Effector memory CD8-positive, alpha-beta T cell (primary cell): ENCODE results near the gene VSNL1.

Experiments
- ATAC-seq: fragments of 150-1000 bp; cut with Tn5 transposase; replicated peaks from 2 replicates; pipeline ENCODE4 v1.10.0; 2021; ENCODE audit warnings: mild to moderate bottlenecking, moderate library complexity
- DNase-seq, 3 experiments: peaks; one replicate each; pipeline ENCODE4 v3.0.0; 2021
- H3K27ac Mint-ChIP-seq, 2 donors: one replicate each; pipeline ENCODE4 v1.8.0; 2022; ENCODE audit warnings: mild to moderate bottlenecking in 2 of 2, mixed read lengths in 2 of 2, moderate library complexity in 2 of 2
- H3K27me3 Mint-ChIP-seq, 2 donors: one replicate each; pipeline ENCODE4 v1.8.0; 2022; ENCODE audit warnings: mixed read lengths in 2 of 2
- H3K36me3 Mint-ChIP-seq: one replicate; pipeline ENCODE4 v1.8.0; 2022; ENCODE audit warnings: mild to moderate bottlenecking, moderate library complexity, mixed read lengths; ENCODE audit not compliant: insufficient read depth
- H3K4me1 Mint-ChIP-seq, 2 donors: one replicate each; pipeline ENCODE4 v1.8.0; 2022; ENCODE audit warnings: low read depth in 2 of 2, mixed read lengths in 2 of 2
- H3K4me3 Mint-ChIP-seq, 2 donors: one replicate each; pipeline ENCODE4 v1.8.0; 2022; ENCODE audit warnings: mild to moderate bottlenecking in 2 of 2, mixed read lengths in 2 of 2, moderate library complexity in 2 of 2
- H3K9me3 Mint-ChIP-seq, 2 donors: one replicate each; pipeline ENCODE4 v1.8.0; 2022; ENCODE audit warnings: mixed read lengths in 2 of 2

Gene VSNL1

DNA sequence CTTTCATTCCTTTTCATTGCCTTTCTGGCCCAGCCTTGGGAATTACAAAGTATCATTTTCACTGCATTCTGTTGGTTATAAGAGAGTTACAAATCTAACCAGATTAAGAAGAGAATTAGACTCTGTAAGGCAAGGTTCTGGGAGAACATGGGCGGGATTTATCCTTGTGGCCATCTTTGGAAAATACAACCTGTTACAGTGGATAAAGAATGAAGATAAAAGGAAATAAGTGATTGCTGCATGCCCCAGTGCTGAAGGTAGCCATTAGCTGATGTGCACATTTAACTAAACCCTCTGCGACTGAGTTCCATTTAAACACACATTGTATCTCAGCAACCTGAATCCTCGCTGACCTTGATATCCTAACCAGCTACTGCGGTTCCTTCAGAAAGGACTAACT lies 119.7 kb downstream of the VSNL1 start:
- H3K9me3 Mint-ChIP-seq, result no peaks in the 10 kb centered on the region
- no peaks in the 10 kb centered on the region for H3K27me3 Mint-ChIP-seq
- no peaks in the 10 kb centered on the region for H3K4me1 Mint-ChIP-seq
- peaks cover 18% of the 10 kb centered on the region for H3K36me3 Mint-ChIP-seq
- DNase-seq (no peak), ATAC-seq (no peak)
- no peak overlapping the region for H3K4me3 Mint-ChIP-seq
- no peak overlapping the region for H3K27ac Mint-ChIP-seq

GRCh38 chr2:17661460-17661859 lies 121.0 kb downstream of the VSNL1 start:
- no peak overlapping the region for H3K4me3 Mint-ChIP-seq
- DNase-seq (no peak), ATAC-seq (no peak)
- H3K27me3 Mint-ChIP-seq, result no peaks in the 10 kb centered on the region
- no peak overlapping the region for H3K27ac Mint-ChIP-seq
- peaks cover 24% of the 10 kb centered on the region for H3K36me3 Mint-ChIP-seq
- H3K9me3 Mint-ChIP-seq, result no peaks in the 10 kb centered on the region
- no peaks in the 10 kb centered on the region for H3K4me1 Mint-ChIP-seq

GRCh38 chr2:17662723-17663122 lies 122.2 kb downstream of the VSNL1 start:
- Mint-ChIP-seq H3K27ac (no peak overlapping the region), H3K9me3 (no peaks in the 10 kb centered on the region), H3K36me3 (peaks cover 28% of the 10 kb centered on the region), H3K27me3 (no peaks in the 10 kb centered on the region), H3K4me1 (no peaks in the 10 kb centered on the region), H3K4me3 (no peak overlapping the region)
- DNase-seq (no peak), ATAC-seq (no peak)

- Mint-ChIP-seq H3K9me3 (no peaks in the 10 kb centered on the region), H3K4me3 (no peak overlapping the region), H3K36me3 (peaks cover 28% of the 10 kb centered on the region), H3K27ac (no peak overlapping the region), H3K27me3 (no peaks in the 10 kb centered on the region), H3K4me1 (no peaks in the 10 kb centered on the region)
- no peak for DNase-seq
- ATAC-seq, result no peak
Observed at GRCh38 chr2:17664534-17664933, 124.0 kb downstream of the VSNL1 start.

- Mint-ChIP-seq H3K27me3 (no peaks in the 10 kb centered on the region), H3K9me3 (no peaks in the 10 kb centered on the region), H3K4me3 (no peak overlapping the region), H3K4me1 (no peaks in the 10 kb centered on the region), H3K36me3 (peaks cover 29% of the 10 kb centered on the region), H3K27ac (no peak overlapping the region)
- no peak for DNase-seq
- ATAC-seq, result no peak
Observed at GRCh38 chr2:17667898-17668297, 127.4 kb downstream of the VSNL1 start.

- no peak for DNase-seq
- H3K36me3 Mint-ChIP-seq, result peaks cover 8% of the 10 kb centered on the region
- no peaks in the 10 kb centered on the region for H3K4me1 Mint-ChIP-seq
- no peaks in the 10 kb centered on the region for H3K9me3 Mint-ChIP-seq
- H3K27ac Mint-ChIP-seq, result peak overlapping the region in 1 of 2 donors; percentile 79
- no peak overlapping the region for H3K4me3 Mint-ChIP-seq
- ATAC-seq, result no peak
- no peaks in the 10 kb centered on the region for H3K27me3 Mint-ChIP-seq
Observed at GRCh38 chr2:17672583-17673317, 132.3 kb downstream of the VSNL1 start.

- Mint-ChIP-seq H3K4me3 (no peak overlapping the region), H3K9me3 (no peaks in the 10 kb centered on the region)
Observed at GRCh38 chr2:17674817-17675216, 134.3 kb downstream of the VSNL1 start.

GRCh38 chr2:17680119-17680518 lies 139.6 kb downstream of the VSNL1 start:
- H3K4me3 Mint-ChIP-seq, result no peak overlapping the region
- no peaks in the 10 kb centered on the region for H3K27me3 Mint-ChIP-seq
- H3K27ac Mint-ChIP-seq, result no peak overlapping the region
- H3K36me3 Mint-ChIP-seq, result peaks cover 22% of the 10 kb centered on the region
- H3K9me3 Mint-ChIP-seq, result no peaks in the 10 kb centered on the region
- DNase-seq (no peak), ATAC-seq (no peak)
- H3K4me1 Mint-ChIP-seq, result no peaks in the 10 kb centered on the region

More at GRCh38 chr2:17674817-17675216, 134.3 kb downstream of the VSNL1 start:
- DNase-seq (no peak), ATAC-seq (no peak)
- peaks cover 14% of the 10 kb centered on the region for H3K36me3 Mint-ChIP-seq
- no peaks in the 10 kb centered on the region for H3K4me1 Mint-ChIP-seq
- no peaks in the 10 kb centered on the region for H3K27me3 Mint-ChIP-seq
- peak overlapping the region in 1 of 2 donors; percentile 16 for H3K27ac Mint-ChIP-seq

GRCh38 chr2:17682098-17682857 lies 141.8 kb downstream of the VSNL1 start:
- H3K4me3 Mint-ChIP-seq, result no peak overlapping the region
- no peaks in the 10 kb centered on the region for H3K27me3 Mint-ChIP-seq
- H3K36me3 Mint-ChIP-seq, result peaks cover 34% of the 10 kb centered on the region
- no peak overlapping the region for H3K27ac Mint-ChIP-seq
- no peaks in the 10 kb centered on the region for H3K4me1 Mint-ChIP-seq
- DNase-seq, result no peak
- no peaks in the 10 kb centered on the region for H3K9me3 Mint-ChIP-seq
- no peak for ATAC-seq

DNA sequence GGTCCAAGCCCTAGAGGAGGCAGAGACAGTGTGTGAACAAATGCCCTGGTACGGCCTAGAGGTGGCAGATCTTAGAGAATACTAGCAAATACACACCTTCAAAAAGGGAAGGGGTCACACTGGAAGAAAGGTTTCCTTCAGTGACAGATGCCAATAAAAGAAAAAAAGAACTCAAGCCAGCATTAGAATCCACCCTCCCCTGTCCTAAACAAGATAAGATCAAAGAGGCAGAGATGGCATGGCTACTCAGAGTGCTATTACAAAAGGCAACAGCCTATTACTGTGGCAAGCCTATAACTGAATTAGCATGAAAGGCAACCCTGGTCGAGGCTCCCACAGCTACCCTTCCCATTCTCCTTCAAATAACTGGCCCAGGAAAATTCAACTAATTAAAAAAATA lies 143.5 kb downstream of the VSNL1 start:
- Mint-ChIP-seq H3K9me3 (no peaks in the 10 kb centered on the region), H3K36me3 (peaks cover 38% of the 10 kb centered on the region), H3K27me3 (no peaks in the 10 kb centered on the region), H3K4me1 (no peaks in the 10 kb centered on the region), H3K27ac (no peak overlapping the region), H3K4me3 (no peak overlapping the region)
- DNase-seq, result no peak
- ATAC-seq, result no peak

GRCh38 chr2:17688600-17688999 lies 148.1 kb downstream of the VSNL1 start:
- Mint-ChIP-seq H3K9me3 (no peaks in the 10 kb centered on the region), H3K27me3 (no peaks in the 10 kb centered on the region), H3K36me3 (peaks cover 45% of the 10 kb centered on the region)

GRCh38 chr2:17689010-17689409 lies 148.5 kb downstream of the VSNL1 start:
- H3K4me3 Mint-ChIP-seq, result no peak overlapping the region
- H3K36me3 Mint-ChIP-seq, result peaks cover 45% of the 10 kb centered on the region

More at GRCh38 chr2:17688600-17688999, 148.1 kb downstream of the VSNL1 start:
- Mint-ChIP-seq H3K27ac (no peak overlapping the region), H3K4me1 (no peaks in the 10 kb centered on the region), H3K4me3 (no peak overlapping the region)
- DNase-seq (no peak), ATAC-seq (no peak)

GRCh38 chr2:17690776-17691175 lies 150.3 kb downstream of the VSNL1 start:
- H3K27ac Mint-ChIP-seq, result no peak overlapping the region
- H3K9me3 Mint-ChIP-seq, result no peaks in the 10 kb centered on the region
- H3K4me1 Mint-ChIP-seq, result no peaks in the 10 kb centered on the region
- DNase-seq, result no peak
- no peak for ATAC-seq
- peaks cover 45% of the 10 kb centered on the region for H3K36me3 Mint-ChIP-seq
- H3K27me3 Mint-ChIP-seq, result no peaks in the 10 kb centered on the region
- H3K4me3 Mint-ChIP-seq, result no peak overlapping the region

More at GRCh38 chr2:17689010-17689409, 148.5 kb downstream of the VSNL1 start:
- DNase-seq (no peak), ATAC-seq (no peak)
- Mint-ChIP-seq H3K27me3 (no peaks in the 10 kb centered on the region), H3K27ac (no peak overlapping the region), H3K9me3 (no peaks in the 10 kb centered on the region), H3K4me1 (no peaks in the 10 kb centered on the region)
